Measurements from ENCODE around the gene ARHGEF7.

ARHGEF7 gene

GRCh38 chr13:111160648-111161047 is 45.5 kb downstream of the ARHGEF7 start:
- no peak overlapping the region for H3K9ac ChIP-seq (ENCODE audit: insufficient read length, low read depth)
- H3K36me3 ChIP-seq (ENCODE audit: insufficient read depth, insufficient read length, low read length) = peaks cover 46% of the 10 kb centered on the region
- no peak overlapping the region for H3K4me3 ChIP-seq (ENCODE audit: insufficient read length, low read depth)
- no peaks in the 10 kb centered on the region for H3K9me3 ChIP-seq (ENCODE audit: insufficient read depth, low read length)
- DNase-seq (ENCODE audit: low read depth, low spot score) = no peak
- TF ChIP-seq ZNF274 (IDR thresholded peaks at IDR 0.05; ENCODE audit: low read depth, low read length) (no peak), YY1 (IDR thresholded peaks at IDR 0.05; ENCODE audit: insufficient read depth, insufficient read length) (no peak), SUZ12 (IDR thresholded peaks at IDR 0.05; ENCODE audit: extremely low read depth, insufficient read depth, insufficient read length) (no peak)
- no peaks in the 10 kb centered on the region for H3K4me1 ChIP-seq (ENCODE audit: insufficient read depth, insufficient read length)
- no peaks in the 10 kb centered on the region for H3K27me3 ChIP-seq (ENCODE audit: insufficient read depth, insufficient read length)

- H3K4me1 ChIP-seq (ENCODE audit: insufficient read depth, insufficient read length) = no peaks in the 10 kb centered on the region
- no peaks in the 10 kb centered on the region for H3K27me3 ChIP-seq (ENCODE audit: insufficient read depth, insufficient read length)
- peaks cover 42% of the 10 kb centered on the region for H3K36me3 ChIP-seq (ENCODE audit: insufficient read depth, insufficient read length, low read length)
- TF ChIP-seq SUZ12 (IDR thresholded peaks at IDR 0.05; ENCODE audit: extremely low read depth, insufficient read depth, insufficient read length) = no peak
- TF ChIP-seq YY1 (IDR thresholded peaks at IDR 0.05; ENCODE audit: insufficient read depth, insufficient read length) = no peak
- no peak for TF ChIP-seq ZNF274 (IDR thresholded peaks at IDR 0.05; ENCODE audit: low read depth, low read length)
- DNase-seq (ENCODE audit: low read depth, low spot score) = no peak
- H3K4me3 ChIP-seq (ENCODE audit: insufficient read length, low read depth) = no peak overlapping the region
- no peak overlapping the region for H3K9ac ChIP-seq (ENCODE audit: insufficient read length, low read depth)
- H3K9me3 ChIP-seq (ENCODE audit: insufficient read depth, low read length) = no peaks in the 10 kb centered on the region
Measured at GRCh38 chr13:111161601-111162600, 46.8 kb downstream of the ARHGEF7 start.

- TF ChIP-seq YY1 (IDR thresholded peaks at IDR 0.05; ENCODE audit: insufficient read depth, insufficient read length) = no peak
- peaks cover 48% of the 10 kb centered on the region for H3K36me3 ChIP-seq (ENCODE audit: insufficient read depth, insufficient read length, low read length)
Measured at GRCh38 chr13:111165241-111166010, 50.3 kb downstream of the ARHGEF7 start.

GRCh38 chr13:111166882-111167675 is 52.0 kb downstream of the ARHGEF7 start:
- H3K4me3 ChIP-seq (ENCODE audit: insufficient read length, low read depth) = no peak overlapping the region
- DNase-seq (ENCODE audit: low read depth, low spot score) = no peak
- no peak overlapping the region for H3K9ac ChIP-seq (ENCODE audit: insufficient read length, low read depth)
- H3K9me3 ChIP-seq (ENCODE audit: insufficient read depth, low read length) = no peaks in the 10 kb centered on the region
- peaks cover 48% of the 10 kb centered on the region for H3K36me3 ChIP-seq (ENCODE audit: insufficient read depth, insufficient read length, low read length)
- H3K4me1 ChIP-seq (ENCODE audit: insufficient read depth, insufficient read length) = no peaks in the 10 kb centered on the region
- no peak for TF ChIP-seq YY1 (IDR thresholded peaks at IDR 0.05; ENCODE audit: insufficient read depth, insufficient read length)
- no peak for TF ChIP-seq ZNF274 (IDR thresholded peaks at IDR 0.05; ENCODE audit: low read depth, low read length)
- no peak for TF ChIP-seq SUZ12 (IDR thresholded peaks at IDR 0.05; ENCODE audit: extremely low read depth, insufficient read depth, insufficient read length)
- H3K27me3 ChIP-seq (ENCODE audit: insufficient read depth, insufficient read length) = no peaks in the 10 kb centered on the region

More at GRCh38 chr13:111165241-111166010, 50.3 kb downstream of the ARHGEF7 start:
- Histone ChIP-seq H3K9ac (ENCODE audit: insufficient read length, low read depth) (no peak overlapping the region), H3K9me3 (ENCODE audit: insufficient read depth, low read length) (no peaks in the 10 kb centered on the region), H3K27me3 (ENCODE audit: insufficient read depth, insufficient read length) (no peaks in the 10 kb centered on the region), H3K4me1 (ENCODE audit: insufficient read depth, insufficient read length) (no peaks in the 10 kb centered on the region), H3K4me3 (ENCODE audit: insufficient read length, low read depth) (no peak overlapping the region)
- no peak for DNase-seq (ENCODE audit: low read depth, low spot score)

DNA sequence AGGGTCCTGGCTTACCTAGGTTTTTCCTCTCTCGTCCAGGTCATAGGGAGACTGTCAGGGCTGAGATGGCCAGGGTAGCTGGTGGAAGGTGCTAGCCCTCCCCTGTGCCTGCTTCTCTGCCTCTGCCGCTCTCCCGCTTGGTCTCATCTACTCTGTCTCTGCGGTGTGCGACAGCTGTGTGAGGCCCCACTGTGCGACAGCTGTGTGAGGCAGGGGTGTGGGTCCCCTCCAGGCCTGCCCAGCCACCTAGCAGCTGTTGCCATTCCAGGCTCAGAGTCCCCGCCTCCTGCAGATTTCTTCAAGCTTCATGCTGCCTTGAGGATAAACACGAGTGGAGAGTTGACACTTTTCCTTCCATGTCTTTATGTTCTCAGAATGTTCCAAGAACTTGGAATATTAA is 53.0 kb downstream of the ARHGEF7 start:
- H3K9ac ChIP-seq (ENCODE audit: insufficient read length, low read depth) = no peak overlapping the region
- no peak for DNase-seq (ENCODE audit: low read depth, low spot score)
- TF ChIP-seq YY1 (IDR thresholded peaks at IDR 0.05; ENCODE audit: insufficient read depth, insufficient read length) = no peak
- peaks cover 58% of the 10 kb centered on the region for H3K36me3 ChIP-seq (ENCODE audit: insufficient read depth, insufficient read length, low read length)
- no peak overlapping the region for H3K4me3 ChIP-seq (ENCODE audit: insufficient read length, low read depth)
- H3K27me3 ChIP-seq (ENCODE audit: insufficient read depth, insufficient read length) = no peaks in the 10 kb centered on the region
- no peaks in the 10 kb centered on the region for H3K9me3 ChIP-seq (ENCODE audit: insufficient read depth, low read length)
- H3K4me1 ChIP-seq (ENCODE audit: insufficient read depth, insufficient read length) = no peaks in the 10 kb centered on the region

DNA sequence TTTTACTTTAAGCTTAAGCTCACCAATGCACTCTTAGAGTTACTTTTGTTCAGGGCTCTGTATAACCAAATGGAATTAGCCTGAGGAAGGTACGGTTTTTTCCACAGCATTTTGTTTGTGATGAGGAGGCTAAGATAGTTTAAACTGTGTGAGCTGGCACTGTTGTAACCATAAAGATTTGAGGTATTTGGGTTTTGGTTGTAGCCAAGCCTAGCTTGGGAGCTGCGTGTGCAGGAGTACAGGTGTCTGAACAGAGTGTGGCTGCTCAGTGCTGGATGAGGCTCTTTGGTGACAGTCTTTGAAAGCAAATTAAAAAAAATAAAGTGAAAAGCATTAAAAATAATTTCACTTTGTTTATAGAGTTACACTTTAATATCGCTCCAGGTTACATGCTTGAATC is 56.0 kb downstream of the ARHGEF7 start:
- no peak overlapping the region for H3K9ac ChIP-seq (ENCODE audit: insufficient read length, low read depth)
- no peaks in the 10 kb centered on the region for H3K4me1 ChIP-seq (ENCODE audit: insufficient read depth, insufficient read length)
- no peak overlapping the region for H3K4me3 ChIP-seq (ENCODE audit: insufficient read length, low read depth)
- H3K9me3 ChIP-seq (ENCODE audit: insufficient read depth, low read length) = no peaks in the 10 kb centered on the region
- TF ChIP-seq ZNF274 (IDR thresholded peaks at IDR 0.05; ENCODE audit: low read depth, low read length) (no peak), YY1 (IDR thresholded peaks at IDR 0.05; ENCODE audit: insufficient read depth, insufficient read length) (no peak), SUZ12 (IDR thresholded peaks at IDR 0.05; ENCODE audit: extremely low read depth, insufficient read depth, insufficient read length) (no peak)
- peaks cover 51% of the 10 kb centered on the region for H3K36me3 ChIP-seq (ENCODE audit: insufficient read depth, insufficient read length, low read length)
- H3K27me3 ChIP-seq (ENCODE audit: insufficient read depth, insufficient read length) = no peaks in the 10 kb centered on the region
- no peak for DNase-seq (ENCODE audit: low read depth, low spot score)
